GM12892 (cell line): ENCODE results near the gene GPI.

Experiments
- POLR2A ChIP-seq: IDR thresholded peaks from 2 replicates; pipeline ENCODE4 v1.6.1; 2011; ENCODE audit warnings: low read depth, low read length, control low read depth
- POLR2AphosphoS5 ChIP-seq: IDR thresholded peaks from 2 replicates; pipeline ENCODE4 v1.6.1; 2011; ENCODE audit warnings: low read depth, low read length, control low read depth
- TAF1 ChIP-seq: IDR thresholded peaks from 2 replicates; pipeline ENCODE4 v1.6.1; 2011; ENCODE audit warnings: low read depth, mild to moderate bottlenecking, control low read depth, low read length, borderline replicate concordance

DNA sequence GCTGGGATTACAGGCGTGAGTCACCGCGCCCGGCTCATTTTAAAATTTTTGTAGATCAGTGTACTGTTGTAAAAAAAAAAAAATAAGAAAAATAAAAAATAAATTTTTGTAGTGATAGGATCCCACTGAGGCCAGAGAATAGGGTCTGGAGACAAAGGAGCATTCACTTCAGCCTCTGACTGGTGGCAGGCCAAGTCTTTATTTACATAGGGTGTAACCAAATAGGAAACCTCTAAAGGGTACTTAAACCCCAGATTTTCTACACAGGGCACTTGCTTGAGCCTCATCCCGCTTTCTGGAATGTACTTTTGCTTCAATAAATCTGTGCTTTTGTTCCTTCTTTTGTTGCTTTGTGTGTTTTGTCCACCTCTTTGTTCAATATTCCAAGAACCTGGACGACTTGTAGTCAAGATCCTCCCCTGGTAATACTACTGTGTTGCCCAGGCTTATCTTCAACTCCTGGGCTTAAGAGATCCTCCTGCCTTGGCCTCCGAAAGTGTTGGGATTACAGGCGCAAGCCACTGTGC is 37.1 kb downstream of the GPI start:
- no peak; the same call in 1 of the 2 replicates for TF ChIP-seq POLR2A
- no peak for TF ChIP-seq TAF1
- TF ChIP-seq POLR2AphosphoS5: no peak
